ENCODE measurements around the gene GRIK5. TPM values are rescaled to one million over a fixed set of nuclear protein-coding genes. Genes with fewer than 3 reads are reported as not detected.
A peak's percentile ranks its signal among the peaks of the same experiment; 100 is the strongest.
"Not testable (repeated sequence)": the region's sequence is repeated elsewhere in the genome, so short reads cannot be mapped to it uniquely, and the experiment has no call there.

Gene GRIK5
- total RNA-seq, 1 experiment from 2014 or later: 0.48 TPM

DNA sequence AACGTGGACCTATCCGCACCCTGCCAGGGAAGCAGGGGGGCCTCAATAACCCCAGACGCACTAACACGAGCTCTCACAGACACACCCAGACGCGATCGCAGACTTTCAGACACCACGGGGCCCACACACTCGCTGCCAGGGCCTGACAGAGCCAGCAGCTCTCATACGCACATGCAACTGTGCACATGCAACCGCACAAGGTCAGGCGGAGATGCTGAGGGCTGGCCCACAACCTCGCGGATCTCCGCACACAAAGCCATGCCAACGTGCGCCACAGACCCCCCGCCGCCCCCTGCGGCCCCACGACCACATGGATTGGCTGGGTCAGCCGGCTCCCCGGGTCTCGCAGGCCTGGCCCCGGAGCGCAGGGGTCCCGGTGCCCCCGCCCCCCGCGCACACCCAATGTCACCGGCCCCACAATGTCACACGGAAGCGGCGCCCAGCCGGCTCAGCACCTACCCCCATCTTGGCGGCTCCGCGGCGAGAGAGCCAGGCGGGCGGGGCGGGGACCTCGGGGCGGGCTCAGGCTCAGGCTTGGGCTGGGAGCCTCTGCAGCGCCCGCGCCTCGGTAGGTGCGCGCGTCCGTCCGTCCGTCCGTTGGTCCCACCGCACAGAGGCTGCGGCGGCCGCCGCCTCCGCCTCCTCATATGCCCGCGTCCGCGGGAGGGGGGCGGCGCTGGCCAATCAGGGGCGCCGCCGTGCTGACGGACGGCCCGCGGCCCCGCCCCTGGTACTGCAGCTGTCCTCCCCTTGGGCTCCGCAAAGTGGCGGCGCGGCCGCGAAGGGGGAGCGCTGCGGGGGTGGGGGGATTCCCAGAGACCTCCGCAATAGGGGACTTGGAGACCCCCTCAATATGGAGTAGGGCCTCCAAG lies 76.2 kb downstream of the GRIK5 start, which contains the start of gene ATP1A3:
ATP1A3 (minus strand) TSS at position 619 of the 872 bp plus-strand sequence; CDS start at position 465, 154 bp downstream.
- POLR2A ChIA-PET: no interaction called here
- peaks cover 6% of the 10 kb centered on the region for H3K27me3 ChIP-seq (replicated peaks; ENCODE audit: control insufficient read depth, insufficient read depth, low read length)
- no peaks in the 10 kb centered on the region for H3K4me1 Mint-ChIP-seq (ENCODE audit: low read depth, unreplicated experiment)

DNA sequence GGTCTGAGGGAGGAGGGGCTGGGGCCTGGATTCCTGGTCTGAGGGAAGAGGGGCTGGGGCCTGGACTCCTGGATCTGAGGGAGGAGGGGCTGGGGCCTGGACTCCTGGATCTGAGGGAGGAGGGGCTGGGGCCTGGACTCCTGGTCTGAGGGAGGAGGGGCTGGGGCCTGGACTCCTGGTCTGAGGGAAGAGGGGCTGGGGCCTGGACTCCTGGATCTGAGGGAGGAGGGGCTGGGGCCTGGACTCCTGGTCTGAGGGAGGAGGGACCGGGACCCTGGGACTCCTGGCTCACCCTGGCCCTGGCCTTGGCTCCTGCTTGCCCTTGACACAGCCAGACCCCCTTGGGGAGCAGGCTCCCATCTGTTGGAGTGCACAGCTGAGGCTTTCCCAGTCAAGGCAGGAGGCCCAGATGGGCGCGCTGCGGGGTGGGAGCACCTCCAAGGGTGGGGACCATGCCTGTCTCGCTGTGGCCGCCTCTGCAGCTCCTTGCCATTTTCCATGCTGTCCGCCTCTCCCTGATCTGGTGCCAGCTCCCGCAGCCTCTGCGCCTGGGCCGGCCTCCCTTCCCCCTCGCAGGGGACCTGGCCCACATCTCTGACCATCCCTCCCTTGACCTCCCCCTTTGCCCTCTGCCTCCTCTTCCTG lies 78.0 kb downstream of the GRIK5 start:
- POLR2A ChIA-PET: not testable (repeated sequence)

More for the DNA sequence above, 76.2 kb downstream of the GRIK5 start, which contains the start of gene ATP1A3:
- DNase-seq: peak in 1 of 2 experiments; percentile 74
- CTCF ChIA-PET: no interaction called here
- Histone ChIP-seq H3K4me3 (ENCODE audit: low read depth, low read length) (peak within 1 kb of the TSS; percentile 42), H3K36me3 (ENCODE audit: control insufficient read depth, insufficient read depth, low read length) (no peaks in the 10 kb centered on the region), H3K9me3 (no peaks in the 10 kb centered on the region), H3K4me1 (peaks cover 6% of the 10 kb centered on the region)
- intact Hi-C loops (cut with micrococcal nuclease; ENCODE audit: unreplicated experiment): no loop called here
- Mint-ChIP-seq H3K9me3 (ENCODE audit: unreplicated experiment) (no peaks in the 10 kb centered on the region), H3K4me3 (ENCODE audit: unreplicated experiment) (peak within 1 kb of the TSS; percentile 57), H3K36me3 (ENCODE audit: insufficient read depth, unreplicated experiment) (peaks cover 4% of the 10 kb centered on the region), H3K27me3 (ENCODE audit: insufficient read depth, unreplicated experiment) (peaks cover 36% of the 10 kb centered on the region), H3K27ac (ENCODE audit: unreplicated experiment) (no peak within 1 kb of the TSS)
- TF ChIP-seq, protein P1, sequence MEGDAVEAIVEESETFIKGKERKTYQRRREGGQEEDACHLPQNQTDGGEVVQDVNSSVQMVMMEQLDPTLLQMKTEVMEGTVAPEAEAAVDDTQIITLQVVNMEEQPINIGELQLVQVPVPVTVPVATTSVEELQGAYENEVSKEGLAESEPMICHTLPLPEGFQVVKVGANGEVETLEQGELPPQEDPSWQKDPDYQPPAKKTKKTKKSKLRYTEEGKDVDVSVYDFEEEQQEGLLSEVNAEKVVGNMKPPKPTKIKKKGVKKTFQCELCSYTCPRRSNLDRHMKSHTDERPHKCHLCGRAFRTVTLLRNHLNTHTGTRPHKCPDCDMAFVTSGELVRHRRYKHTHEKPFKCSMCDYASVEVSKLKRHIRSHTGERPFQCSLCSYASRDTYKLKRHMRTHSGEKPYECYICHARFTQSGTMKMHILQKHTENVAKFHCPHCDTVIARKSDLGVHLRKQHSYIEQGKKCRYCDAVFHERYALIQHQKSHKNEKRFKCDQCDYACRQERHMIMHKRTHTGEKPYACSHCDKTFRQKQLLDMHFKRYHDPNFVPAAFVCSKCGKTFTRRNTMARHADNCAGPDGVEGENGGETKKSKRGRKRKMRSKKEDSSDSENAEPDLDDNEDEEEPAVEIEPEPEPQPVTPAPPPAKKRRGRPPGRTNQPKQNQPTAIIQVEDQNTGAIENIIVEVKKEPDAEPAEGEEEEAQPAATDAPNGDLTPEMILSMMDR (IDR thresholded peaks at IDR 0.05; ENCODE audit: insufficient read depth in 1 of 2, low read depth in 1 of 2, low read length in 1 of 2, severe bottlenecking in 1 of 2, unreplicated experiment in 1 of 2): no peak
- BruUV-seq (replicated peaks): no TSS peak

DNA sequence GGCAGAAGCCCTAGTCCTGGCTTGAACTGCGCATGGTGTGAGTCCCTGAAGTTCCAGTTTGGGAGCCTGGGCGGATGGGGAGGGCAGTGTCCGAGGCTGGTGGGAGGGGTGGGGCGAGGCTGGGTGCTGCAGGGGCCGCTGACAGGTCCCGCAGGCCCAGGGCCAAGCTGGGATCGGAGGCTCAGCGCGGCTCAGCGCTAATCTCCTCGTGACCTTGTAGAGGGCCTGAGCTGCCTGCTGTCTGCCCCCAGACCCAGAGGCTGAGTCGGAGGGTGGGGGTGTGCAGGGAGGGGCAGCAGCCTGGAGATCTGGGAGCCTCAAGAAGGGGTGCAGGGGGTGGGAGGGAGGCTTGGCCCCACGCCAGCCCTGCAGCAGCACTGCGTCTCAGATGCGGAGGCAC lies 79.0 kb downstream of the GRIK5 start:
- no TSS peak for BruUV-seq (replicated peaks)
- Mint-ChIP-seq H3K36me3 (ENCODE audit: insufficient read depth, unreplicated experiment) (peaks cover 4% of the 10 kb centered on the region), H3K4me1 (ENCODE audit: low read depth, unreplicated experiment) (no peaks in the 10 kb centered on the region), H3K9me3 (ENCODE audit: unreplicated experiment) (no peaks in the 10 kb centered on the region), H3K27ac (ENCODE audit: unreplicated experiment) (no peak overlapping the region), H3K27me3 (ENCODE audit: insufficient read depth, unreplicated experiment) (peaks cover 22% of the 10 kb centered on the region), H3K4me3 (ENCODE audit: unreplicated experiment) (no peak overlapping the region)
- ChIA-PET POLR2A (no interaction called here), CTCF (no interaction called here)
- Histone ChIP-seq H3K27me3 (replicated peaks; ENCODE audit: control insufficient read depth, insufficient read depth, low read length) (peaks cover 4% of the 10 kb centered on the region), H3K4me3 (ENCODE audit: low read depth, low read length) (no peak overlapping the region), H3K4me1 (peaks cover 6% of the 10 kb centered on the region), H3K36me3 (ENCODE audit: control insufficient read depth, insufficient read depth, low read length) (no peaks in the 10 kb centered on the region), H3K9me3 (no peaks in the 10 kb centered on the region)
- no peak for DNase-seq
- TF ChIP-seq, protein P1 (IDR thresholded peaks at IDR 0.05; ENCODE audit: insufficient read depth in 1 of 2, low read depth in 1 of 2, low read length in 1 of 2, severe bottlenecking in 1 of 2, unreplicated experiment in 1 of 2): no peak
- intact Hi-C loops (cut with micrococcal nuclease; ENCODE audit: unreplicated experiment): no loop called here

More for the DNA sequence above, 78.0 kb downstream of the GRIK5 start:
- H3K4me1 Mint-ChIP-seq (ENCODE audit: low read depth, unreplicated experiment); H3K4me3 Mint-ChIP-seq (ENCODE audit: unreplicated experiment); H3K36me3 Mint-ChIP-seq (ENCODE audit: insufficient read depth, unreplicated experiment); DNase-seq; H3K27me3 ChIP-seq (replicated peaks; ENCODE audit: control insufficient read depth, insufficient read depth, low read length); H3K9me3 ChIP-seq; BruUV-seq (replicated peaks); H3K4me3 ChIP-seq (ENCODE audit: low read depth, low read length); H3K27ac Mint-ChIP-seq (ENCODE audit: unreplicated experiment); H3K9me3 Mint-ChIP-seq (ENCODE audit: unreplicated experiment); intact Hi-C loops (cut with micrococcal nuclease; ENCODE audit: unreplicated experiment); H3K4me1 ChIP-seq; H3K36me3 ChIP-seq (ENCODE audit: control insufficient read depth, insufficient read depth, low read length): not testable (repeated sequence)
- H3K27me3 Mint-ChIP-seq (ENCODE audit: insufficient read depth, unreplicated experiment): peaks cover 28% of the 10 kb centered on the region
- CTCF ChIA-PET: interaction anchor here (0.6 kb wide), 2 partner anchors 37 to 104 kb away, joined by 3 to 11 read pairs; no protein-coding TSS in a partner anchor
